ENCODE results near the gene NKX1-1. TPM values are rescaled to one million over a fixed set of nuclear protein-coding genes. Genes with fewer than 3 reads are reported as not detected.
A peak's percentile ranks its signal among the peaks of the same experiment; 100 is the strongest.

Gene NKX1-1
- total and polyA plus RNA-seq, 11 donors = not detected

GRCh38 chr4:1381181-1381621 is 25.0 kb downstream of the NKX1-1 start:
- intact Hi-C loops (cut with DNase I) = no loop called here
- WGBS, 4 donors = 89 to 98% (median 94%) methylated on average over 9 to 12 of the region's 12 CpGs
- Histone ChIP-seq H3K4me1 (no peaks in the 10 kb centered on the region), H3K4me3 (no peak overlapping the region), H3K9me3 (no peaks in the 10 kb centered on the region), H3K27me3 (no peaks in the 10 kb centered on the region), H3K36me3 (peaks cover 0 to 52% (median 17%) of the 10 kb centered on the region in 9 donors), H3K27ac (no peak overlapping the region)
- no peak for ATAC-seq
- TF ChIP-seq CTCF (IDR thresholded peaks at IDR 0.05) (no peak), POLR2A (IDR thresholded peaks at IDR 0.05) (no peak)
- DNase-seq = peak in 2 of 5 donors; percentile 12 to 40

- ATAC-seq (no peak), DNase-seq (peak in 3 of 5 donors; percentile 15 to 61 (median 18))
- TF ChIP-seq CTCF (IDR thresholded peaks at IDR 0.05) (no peak), POLR2A (IDR thresholded peaks at IDR 0.05) (no peak)
- intact Hi-C loops (cut with DNase I) = no loop called here
- H3K4me1 ChIP-seq = no peaks in the 10 kb centered on the region
- WGBS, 4 donors = 90 to 94% (median 92%) methylated on average over 28 to 36 of the region's 36 CpGs
- no peaks in the 10 kb centered on the region for H3K27me3 ChIP-seq
- no peak overlapping the region for H3K27ac ChIP-seq
- H3K4me3 ChIP-seq = no peak overlapping the region
- peaks cover 0 to 51% (median 12%) of the 10 kb centered on the region in 9 donors for H3K36me3 ChIP-seq
- H3K9me3 ChIP-seq = no peaks in the 10 kb centered on the region
Measured at GRCh38 chr4:1380368-1381151, 25.7 kb downstream of the NKX1-1 start.

- Histone ChIP-seq H3K36me3 (peaks cover 0 to 49% (median 14%) of the 10 kb centered on the region in 9 donors), H3K9me3 (no peaks in the 10 kb centered on the region), H3K27me3 (no peaks in the 10 kb centered on the region), H3K4me3 (no peak overlapping the region), H3K4me1 (no peaks in the 10 kb centered on the region), H3K27ac (no peak overlapping the region)
- intact Hi-C loops (cut with DNase I) = no loop called here
- 89 to 96% (median 92%) methylated on average over 17 to 28 of the region's 31 CpGs for WGBS, 4 donors
- DNase-seq (peak in 3 of 5 donors; percentile 7 to 48 (median 13)), ATAC-seq (no peak)
- no peak for TF ChIP-seq CTCF (IDR thresholded peaks at IDR 0.05)
- no peak for TF ChIP-seq POLR2A (IDR thresholded peaks at IDR 0.05)
Measured at GRCh38 chr4:1379801-1380331, 26.4 kb downstream of the NKX1-1 start.

GRCh38 chr4:1379351-1379781 is 26.9 kb downstream of the NKX1-1 start:
- WGBS, 4 donors = 86 to 93% (median 90%) methylated on average over 9 to 27 of the region's 27 CpGs

More at GRCh38 chr4:1379351-1379781, 26.9 kb downstream of the NKX1-1 start:
- no peak for TF ChIP-seq CTCF (IDR thresholded peaks at IDR 0.05)
- TF ChIP-seq POLR2A (IDR thresholded peaks at IDR 0.05) = no peak
- Histone ChIP-seq H3K27ac (no peak overlapping the region), H3K27me3 (no peaks in the 10 kb centered on the region), H3K4me1 (no peaks in the 10 kb centered on the region), H3K4me3 (no peak overlapping the region), H3K9me3 (no peaks in the 10 kb centered on the region), H3K36me3 (peaks cover 0 to 49% (median 11%) of the 10 kb centered on the region in 9 donors)
- intact Hi-C loops (cut with DNase I) = no loop called here
- no peak for ATAC-seq
- peak in 2 of 5 donors; percentile 15 to 49 for DNase-seq
